ENCODE results near the gene UBQLN1. TPM values are rescaled to one million over a fixed set of nuclear protein-coding genes. Genes with fewer than 3 reads are reported as not detected.
A peak's percentile ranks its signal among the peaks of the same experiment; 100 is the strongest.

Gene UBQLN1
- total and polyA plus RNA-seq, 2 donors from 2014 or later = 45.6 to 95.3 TPM

DNA sequence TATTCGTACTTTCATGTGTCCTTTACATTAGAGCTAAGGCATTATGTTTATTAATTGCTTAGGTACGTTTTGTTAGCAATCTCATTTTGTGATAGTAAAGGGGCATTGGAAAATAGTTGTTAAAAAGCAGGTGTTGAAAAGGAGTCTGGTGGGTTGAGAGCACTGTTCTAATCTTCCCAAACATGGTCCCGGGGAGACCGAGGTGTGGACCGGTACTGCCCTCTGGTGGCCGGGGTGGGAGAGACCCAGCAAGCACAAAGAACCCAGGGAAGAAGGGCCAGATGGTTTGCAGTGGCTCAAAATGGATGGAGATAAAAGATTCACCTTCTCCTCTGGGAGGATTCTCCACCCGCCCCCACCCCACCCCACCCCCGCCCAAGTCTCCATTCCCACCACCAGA, 58.7 kb downstream of the UBQLN1 start:
- no peak overlapping the region for H3K9ac ChIP-seq (ENCODE audit: low read length in 3 of 3)
- intact Hi-C loops (cut with DNase I) = no loop called here
- H3K27ac ChIP-seq (ENCODE audit: low read depth in 2 of 2, low read length in 2 of 2) = no peak overlapping the region
- DNase-seq = peak in 3 of 5 donors; percentile 22 to 56 (median 39)
- no peaks in the 10 kb centered on the region for H3K4me1 ChIP-seq (ENCODE audit: control insufficient read depth in 2 of 3, insufficient read depth in 2 of 3, low read depth in 1 of 3, low read length in 3 of 3)
- H3K9me3 ChIP-seq (ENCODE audit: control insufficient read depth in 2 of 3, insufficient read depth in 1 of 3, low read length in 3 of 3) = no peaks in the 10 kb centered on the region
- no peak for FAIRE-seq
- no peaks in the 10 kb centered on the region for H3K27me3 ChIP-seq (ENCODE audit: control insufficient read depth, insufficient read depth, low read length)
- peak; percentile 59 for TF ChIP-seq CTCF (IDR thresholded peaks at IDR 0.05; ENCODE audit: borderline replicate concordance, extremely low read depth, insufficient read depth)
- H3K36me3 ChIP-seq (ENCODE audit: control insufficient read depth in 2 of 3, insufficient read depth in 3 of 3, low read length in 3 of 3) = peaks cover 4 to 9% (median 5%) of the 10 kb centered on the region in 3 donors
- H3K4me3 ChIP-seq (ENCODE audit: low read length in 3 of 3) = no peak overlapping the region

- Histone ChIP-seq H3K4me1 (ENCODE audit: control insufficient read depth in 2 of 3, insufficient read depth in 2 of 3, low read depth in 1 of 3, low read length in 3 of 3) (no peaks in the 10 kb centered on the region), H3K9ac (ENCODE audit: low read length in 3 of 3) (no peak overlapping the region), H3K27me3 (ENCODE audit: control insufficient read depth, insufficient read depth, low read length) (no peaks in the 10 kb centered on the region), H3K9me3 (ENCODE audit: control insufficient read depth in 2 of 3, insufficient read depth in 1 of 3, low read length in 3 of 3) (no peaks in the 10 kb centered on the region), H3K36me3 (ENCODE audit: control insufficient read depth in 2 of 3, insufficient read depth in 3 of 3, low read length in 3 of 3) (peaks cover 2 to 4% (median 4%) of the 10 kb centered on the region in 3 donors), H3K4me3 (ENCODE audit: low read length in 3 of 3) (no peak overlapping the region), H3K27ac (ENCODE audit: low read depth in 2 of 2, low read length in 2 of 2) (no peak overlapping the region)
- intact Hi-C loops (cut with DNase I) = no loop called here
- FAIRE-seq (no peak), DNase-seq (no peak)
- no peak for TF ChIP-seq CTCF (IDR thresholded peaks at IDR 0.05; ENCODE audit: borderline replicate concordance, extremely low read depth, insufficient read depth)
These were observed 61.1 kb downstream of the UBQLN1 start for GRCh38 chr9:83646500-83647239.

- no peak overlapping the region for H3K4me3 ChIP-seq (ENCODE audit: low read length in 3 of 3)
- intact Hi-C loops (cut with DNase I) = no loop called here
- H3K4me1 ChIP-seq (ENCODE audit: control insufficient read depth in 2 of 3, insufficient read depth in 2 of 3, low read depth in 1 of 3, low read length in 3 of 3) = no peaks in the 10 kb centered on the region
- H3K36me3 ChIP-seq (ENCODE audit: control insufficient read depth in 2 of 3, insufficient read depth in 3 of 3, low read length in 3 of 3) = peaks cover 0 to 2% (median 0%) of the 10 kb centered on the region in 3 donors
- no peaks in the 10 kb centered on the region for H3K9me3 ChIP-seq (ENCODE audit: control insufficient read depth in 2 of 3, insufficient read depth in 1 of 3, low read length in 3 of 3)
- TF ChIP-seq CTCF (IDR thresholded peaks at IDR 0.05; ENCODE audit: borderline replicate concordance, extremely low read depth, insufficient read depth) = no peak
- H3K27ac ChIP-seq (ENCODE audit: low read depth in 2 of 2, low read length in 2 of 2) = no peak overlapping the region
- no peaks in the 10 kb centered on the region for H3K27me3 ChIP-seq (ENCODE audit: control insufficient read depth, insufficient read depth, low read length)
- FAIRE-seq (no peak), DNase-seq (peak in 2 of 5 donors; percentile 25 to 32)
- no peak overlapping the region for H3K9ac ChIP-seq (ENCODE audit: low read length in 3 of 3)
These were observed 65.0 kb downstream of the UBQLN1 start for GRCh38 chr9:83642793-83643192.

Measured in kidney (tissue), 14 donors.